ENCODE measurements around the gene RPS15. TPM values are rescaled to one million over a fixed set of nuclear protein-coding genes. Genes with fewer than 3 reads are reported as not detected.

RPS15 gene
- total and polyA plus RNA-seq, 2 of the 13 experiments (the other 11 are each of a cell fraction or from before 2014, with no cell fraction given): 695 to 1,411 TPM

DNA sequence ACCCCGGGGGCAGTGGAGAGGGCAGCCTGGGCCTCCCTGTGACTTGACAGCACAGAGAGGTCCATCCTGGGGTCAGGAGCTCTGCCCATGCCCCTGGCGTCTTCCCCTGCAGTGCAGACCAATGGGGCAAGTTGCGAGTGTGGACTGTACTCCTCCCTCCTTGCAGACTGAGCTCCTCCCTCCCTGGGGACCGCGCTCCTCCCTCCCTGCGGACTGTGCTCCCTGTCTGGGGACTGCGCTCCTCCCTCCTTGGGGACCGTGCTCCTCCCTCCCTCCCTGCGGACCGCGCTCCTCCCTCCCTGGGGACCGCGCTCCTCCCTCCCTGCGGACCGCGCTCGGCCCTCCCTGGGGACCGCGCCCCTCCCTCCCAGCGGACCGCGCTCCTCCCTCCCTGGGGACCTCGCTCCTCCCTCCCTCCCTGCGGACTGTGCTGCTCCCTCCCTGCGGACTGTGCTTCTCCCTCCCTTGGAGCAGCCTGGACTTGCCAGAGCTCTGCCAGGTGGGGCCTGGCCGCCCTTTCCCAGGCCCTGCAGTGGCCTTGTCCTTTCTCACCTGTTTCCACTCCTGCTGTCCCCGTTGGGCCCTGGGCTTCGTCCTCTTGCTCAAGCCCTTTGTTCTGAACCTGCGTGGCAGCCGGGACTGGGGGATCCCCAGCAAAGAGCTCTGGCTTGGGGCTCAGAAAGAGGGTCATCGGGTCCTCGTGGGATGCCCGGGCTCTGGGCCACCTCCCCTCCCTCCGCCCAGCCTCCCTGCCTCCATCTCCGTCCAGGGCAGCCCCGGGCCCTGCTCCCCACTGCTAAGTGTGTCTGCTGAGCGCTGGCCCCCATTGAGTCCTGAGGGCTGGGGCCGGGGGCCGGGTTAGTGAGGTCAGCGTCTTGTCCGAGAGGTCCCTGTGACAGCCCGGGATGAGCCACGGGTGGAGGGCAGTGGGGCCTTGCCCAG lies 43.7 kb upstream of the RPS15 start (continued):
- TF ChIP-seq, protein P1, sequence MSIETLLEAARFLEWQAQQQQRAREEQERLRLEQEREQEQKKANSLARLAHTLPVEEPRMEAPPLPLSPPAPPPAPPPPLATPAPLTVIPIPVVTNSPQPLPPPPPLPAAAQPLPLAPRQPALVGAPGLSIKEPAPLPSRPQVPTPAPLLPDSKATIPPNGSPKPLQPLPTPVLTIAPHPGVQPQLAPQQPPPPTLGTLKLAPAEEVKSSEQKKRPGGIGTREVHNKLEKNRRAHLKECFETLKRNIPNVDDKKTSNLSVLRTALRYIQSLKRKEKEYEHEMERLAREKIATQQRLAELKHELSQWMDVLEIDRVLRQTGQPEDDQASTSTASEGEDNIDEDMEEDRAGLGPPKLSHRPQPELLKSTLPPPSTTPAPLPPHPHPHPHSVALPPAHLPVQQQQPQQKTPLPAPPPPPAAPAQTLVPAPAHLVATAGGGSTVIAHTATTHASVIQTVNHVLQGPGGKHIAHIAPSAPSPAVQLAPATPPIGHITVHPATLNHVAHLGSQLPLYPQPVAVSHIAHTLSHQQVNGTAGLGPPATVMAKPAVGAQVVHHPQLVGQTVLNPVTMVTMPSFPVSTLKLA (IDR thresholded peaks at IDR 0.05): no peak
- TF ChIP-seq, protein P2, sequence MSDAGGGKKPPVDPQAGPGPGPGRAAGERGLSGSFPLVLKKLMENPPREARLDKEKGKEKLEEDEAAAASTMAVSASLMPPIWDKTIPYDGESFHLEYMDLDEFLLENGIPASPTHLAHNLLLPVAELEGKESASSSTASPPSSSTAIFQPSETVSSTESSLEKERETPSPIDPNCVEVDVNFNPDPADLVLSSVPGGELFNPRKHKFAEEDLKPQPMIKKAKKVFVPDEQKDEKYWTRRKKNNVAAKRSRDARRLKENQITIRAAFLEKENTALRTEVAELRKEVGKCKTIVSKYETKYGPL (CRISPR knock-in tag; IDR thresholded peaks at IDR 0.05): no peak
- TF ChIP-seq, protein P3, sequence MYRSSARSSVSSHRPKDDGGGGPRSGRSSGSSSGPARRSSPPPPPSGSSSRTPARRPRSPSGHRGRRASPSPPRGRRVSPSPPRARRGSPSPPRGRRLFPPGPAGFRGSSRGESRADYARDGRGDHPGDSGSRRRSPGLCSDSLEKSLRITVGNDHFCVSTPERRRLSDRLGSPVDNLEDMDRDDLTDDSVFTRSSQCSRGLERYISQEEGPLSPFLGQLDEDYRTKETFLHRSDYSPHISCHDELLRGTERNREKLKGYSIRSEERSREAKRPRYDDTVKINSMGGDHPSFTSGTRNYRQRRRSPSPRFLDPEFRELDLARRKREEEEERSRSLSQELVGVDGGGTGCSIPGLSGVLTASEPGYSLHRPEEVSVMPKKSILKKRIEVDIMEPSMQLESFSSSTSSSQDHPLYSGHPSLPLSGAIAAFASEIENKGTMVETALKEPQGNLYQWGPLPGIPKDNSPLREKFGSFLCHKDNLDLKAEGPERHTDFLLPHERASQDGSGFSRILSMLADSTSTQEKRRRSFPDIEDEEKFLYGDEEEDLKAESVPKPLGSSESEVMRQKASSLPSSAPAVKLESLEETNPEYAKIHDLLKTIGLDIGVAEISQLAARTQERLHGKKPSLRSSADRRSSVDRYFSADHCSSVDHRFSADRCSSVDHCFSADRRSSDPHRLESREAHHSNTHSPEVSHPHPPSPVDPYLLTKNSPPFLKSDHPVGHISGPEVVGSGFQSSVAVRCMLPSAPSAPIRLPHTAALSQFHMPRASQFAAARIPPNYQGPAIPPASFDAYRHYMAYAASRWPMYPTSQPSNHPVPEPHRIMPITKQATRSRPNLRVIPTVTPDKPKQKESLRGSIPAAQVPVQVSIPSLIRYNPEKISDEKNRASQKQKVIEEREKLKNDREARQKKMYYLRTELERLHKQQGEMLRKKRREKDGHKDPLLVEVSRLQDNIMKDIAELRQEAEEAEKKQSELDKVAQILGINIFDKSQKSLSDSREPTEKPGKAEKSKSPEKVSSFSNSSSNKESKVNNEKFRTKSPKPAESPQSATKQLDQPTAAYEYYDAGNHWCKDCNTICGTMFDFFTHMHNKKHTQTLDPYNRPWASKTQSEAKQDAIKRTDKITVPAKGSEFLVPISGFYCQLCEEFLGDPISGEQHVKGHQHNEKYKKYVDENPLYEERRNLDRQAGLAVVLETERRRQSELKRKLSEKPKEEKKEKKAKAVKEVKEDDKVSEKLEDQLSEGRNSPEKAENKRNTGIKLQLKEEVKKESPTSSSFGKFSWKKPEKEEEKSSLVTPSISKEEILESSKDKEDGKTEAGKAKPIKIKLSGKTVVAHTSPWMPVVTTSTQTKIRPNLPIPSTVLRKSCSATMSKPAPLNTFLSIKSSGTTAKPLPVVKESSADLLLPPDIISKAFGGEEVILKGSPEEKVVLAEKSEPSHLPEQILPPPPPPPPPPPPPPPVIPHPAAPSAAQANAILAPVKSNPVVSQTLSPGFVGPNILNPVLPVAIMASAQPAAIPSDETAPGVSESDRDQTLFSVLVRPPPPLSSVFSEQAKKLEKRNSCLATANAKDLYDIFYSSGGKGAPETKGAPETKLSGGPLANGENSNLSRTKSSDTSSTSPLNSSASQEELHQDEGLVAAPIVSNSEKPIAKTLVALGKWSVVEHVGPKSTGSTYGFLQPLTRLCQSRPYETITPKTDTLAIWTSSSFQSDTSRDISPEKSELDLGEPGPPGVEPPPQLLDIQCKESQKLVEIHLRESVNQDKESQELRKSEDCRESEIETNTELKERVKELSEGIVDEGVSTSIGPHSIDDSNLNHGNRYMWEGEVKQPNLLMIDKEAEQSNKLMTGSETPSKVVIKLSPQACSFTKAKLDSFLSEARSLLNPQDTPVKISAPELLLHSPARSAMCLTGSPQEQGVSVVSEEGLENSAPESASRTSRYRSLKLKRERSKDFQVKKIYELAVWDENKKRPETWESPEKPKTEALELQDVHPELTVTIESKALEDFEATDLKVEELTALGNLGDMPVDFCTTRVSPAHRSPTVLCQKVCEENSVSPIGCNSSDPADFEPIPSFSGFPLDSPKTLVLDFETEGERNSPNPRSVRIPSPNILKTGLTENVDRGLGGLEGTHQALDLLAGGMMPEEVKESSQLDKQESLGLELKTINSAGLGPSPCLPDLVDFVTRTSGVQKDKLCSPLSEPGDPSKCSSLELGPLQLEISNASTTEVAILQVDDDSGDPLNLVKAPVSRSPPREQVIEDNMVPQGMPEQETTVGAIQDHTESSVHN (CRISPR knock-in tag; IDR thresholded peaks at IDR 0.05): no peak
- TF ChIP-seq, protein P4, sequence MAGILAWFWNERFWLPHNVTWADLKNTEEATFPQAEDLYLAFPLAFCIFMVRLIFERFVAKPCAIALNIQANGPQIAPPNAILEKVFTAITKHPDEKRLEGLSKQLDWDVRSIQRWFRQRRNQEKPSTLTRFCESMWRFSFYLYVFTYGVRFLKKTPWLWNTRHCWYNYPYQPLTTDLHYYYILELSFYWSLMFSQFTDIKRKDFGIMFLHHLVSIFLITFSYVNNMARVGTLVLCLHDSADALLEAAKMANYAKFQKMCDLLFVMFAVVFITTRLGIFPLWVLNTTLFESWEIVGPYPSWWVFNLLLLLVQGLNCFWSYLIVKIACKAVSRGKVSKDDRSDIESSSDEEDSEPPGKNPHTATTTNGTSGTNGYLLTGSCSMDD (CRISPR knock-in tag; IDR thresholded peaks at IDR 0.05): no peak
- TF ChIP-seq, protein P5, sequence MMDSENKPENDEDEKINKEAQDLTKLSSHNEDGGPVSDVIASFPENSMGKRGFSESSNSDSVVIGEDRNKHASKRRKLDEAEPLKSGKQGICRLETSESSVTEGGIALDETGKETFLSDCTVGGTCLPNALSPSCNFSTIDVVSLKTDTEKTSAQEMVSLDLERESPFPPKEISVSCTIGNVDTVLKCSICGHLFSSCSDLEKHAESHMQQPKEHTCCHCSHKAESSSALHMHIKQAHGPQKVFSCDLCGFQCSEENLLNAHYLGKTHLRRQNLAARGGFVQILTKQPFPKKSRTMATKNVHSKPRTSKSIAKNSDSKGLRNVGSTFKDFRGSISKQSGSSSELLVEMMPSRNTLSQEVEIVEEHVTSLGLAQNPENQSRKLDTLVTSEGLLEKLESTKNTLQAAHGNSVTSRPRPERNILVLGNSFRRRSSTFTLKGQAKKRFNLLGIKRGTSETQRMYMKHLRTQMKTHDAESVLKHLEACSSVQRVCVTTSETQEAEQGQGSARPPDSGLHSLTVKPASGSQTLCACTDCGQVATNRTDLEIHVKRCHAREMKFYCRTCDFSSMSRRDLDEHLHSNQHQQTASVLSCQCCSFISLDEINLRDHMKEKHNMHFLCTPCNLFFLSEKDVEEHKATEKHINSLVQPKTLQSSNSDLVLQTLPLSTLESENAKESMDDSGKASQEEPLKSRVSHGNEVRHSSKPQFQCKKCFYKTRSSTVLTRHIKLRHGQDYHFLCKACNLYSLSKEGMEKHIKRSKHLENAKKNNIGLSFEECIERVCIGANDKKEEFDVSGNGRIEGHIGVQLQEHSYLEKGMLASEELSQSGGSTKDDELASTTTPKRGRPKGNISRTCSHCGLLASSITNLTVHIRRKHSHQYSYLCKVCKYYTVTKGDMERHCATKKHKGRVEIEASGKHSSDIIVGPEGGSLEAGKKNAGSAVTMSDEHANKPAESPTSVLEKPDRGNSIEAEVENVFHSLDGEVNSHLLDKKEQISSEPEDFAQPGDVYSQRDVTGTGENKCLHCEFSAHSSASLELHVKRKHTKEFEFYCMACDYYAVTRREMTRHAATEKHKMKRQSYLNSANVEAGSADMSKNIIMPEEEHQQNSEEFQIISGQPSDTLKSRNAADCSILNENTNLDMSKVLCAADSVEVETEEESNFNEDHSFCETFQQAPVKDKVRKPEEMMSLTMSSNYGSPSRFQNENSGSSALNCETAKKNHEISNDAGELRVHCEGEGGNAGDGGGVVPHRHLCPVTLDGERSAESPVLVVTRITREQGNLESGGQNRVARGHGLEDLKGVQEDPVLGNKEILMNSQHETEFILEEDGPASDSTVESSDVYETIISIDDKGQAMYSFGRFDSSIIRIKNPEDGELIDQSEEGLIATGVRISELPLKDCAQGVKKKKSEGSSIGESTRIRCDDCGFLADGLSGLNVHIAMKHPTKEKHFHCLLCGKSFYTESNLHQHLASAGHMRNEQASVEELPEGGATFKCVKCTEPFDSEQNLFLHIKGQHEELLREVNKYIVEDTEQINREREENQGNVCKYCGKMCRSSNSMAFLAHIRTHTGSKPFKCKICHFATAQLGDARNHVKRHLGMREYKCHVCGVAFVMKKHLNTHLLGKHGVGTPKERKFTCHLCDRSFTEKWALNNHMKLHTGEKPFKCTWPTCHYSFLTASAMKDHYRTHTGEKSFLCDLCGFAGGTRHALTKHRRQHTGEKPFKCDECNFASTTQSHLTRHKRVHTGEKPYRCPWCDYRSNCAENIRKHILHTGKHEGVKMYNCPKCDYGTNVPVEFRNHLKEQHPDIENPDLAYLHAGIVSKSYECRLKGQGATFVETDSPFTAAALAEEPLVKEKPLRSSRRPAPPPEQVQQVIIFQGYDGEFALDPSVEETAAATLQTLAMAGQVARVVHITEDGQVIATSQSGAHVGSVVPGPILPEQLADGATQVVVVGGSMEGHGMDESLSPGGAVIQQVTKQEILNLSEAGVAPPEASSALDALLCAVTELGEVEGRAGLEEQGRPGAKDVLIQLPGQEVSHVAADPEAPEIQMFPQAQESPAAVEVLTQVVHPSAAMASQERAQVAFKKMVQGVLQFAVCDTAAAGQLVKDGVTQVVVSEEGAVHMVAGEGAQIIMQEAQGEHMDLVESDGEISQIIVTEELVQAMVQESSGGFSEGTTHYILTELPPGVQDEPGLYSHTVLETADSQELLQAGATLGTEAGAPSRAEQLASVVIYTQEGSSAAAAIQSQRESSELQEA (CRISPR knock-in tag; IDR thresholded peaks at IDR 0.05; ENCODE audit: not compliant biosample characterization): no peak
- TF ChIP-seq ELF1 (CRISPR knock-in tag; IDR thresholded peaks at IDR 0.05): no peak
